Activated CD4-positive, alpha-beta memory T cell treated with anti-CD3 and anti-CD28 coated beads for 36 hours (primary cell): ENCODE results near the gene RANBP9. TPM values are rescaled to one million over a fixed set of nuclear protein-coding genes. Genes with fewer than 3 reads are reported as not detected.
A peak's percentile ranks its signal among the peaks of the same experiment; 100 is the strongest.

ENCODE experiments used
- CTCF ChIA-PET: fragments of 350-600 bp; sonication (Branson Sonifier 250); formaldehyde crosslinking; loops from one replicate; lab custom pipeline; 2021; ENCODE audit warnings: antibody characterized with exemption, inconsistent platforms; lab: Charles Lee
- POLR2A ChIA-PET: fragments of 350-600 bp; sonication (Branson Sonifier 250); formaldehyde crosslinking; loops from one replicate; lab custom pipeline; 2021; ENCODE audit warnings: antibody characterized with exemption; lab: Charles Lee
- DNase-seq: peaks from one replicate; pipeline ENCODE4 v3.0.0-alpha.2; 2020
- H3K27ac Mint-ChIP-seq: one replicate; pipeline ENCODE4 v1.8.0; 2021; ENCODE audit warnings: mixed read lengths
- H3K27me3 Mint-ChIP-seq: one replicate; pipeline ENCODE4 v1.8.0; 2021; ENCODE audit warnings: mixed read lengths
- H3K36me3 Mint-ChIP-seq: one replicate; pipeline ENCODE4 v1.8.0; 2021; ENCODE audit warnings: mixed read lengths
- H3K4me1 Mint-ChIP-seq: one replicate; pipeline ENCODE4 v1.8.0; 2021; ENCODE audit warnings: low read depth, mixed read lengths
- H3K4me3 Mint-ChIP-seq: one replicate; pipeline ENCODE4 v1.8.0; 2021; ENCODE audit warnings: mild to moderate bottlenecking, mixed read lengths
- H3K9me3 Mint-ChIP-seq: one replicate; pipeline ENCODE4 v1.8.0; 2021; ENCODE audit warnings: mixed read lengths
- intact Hi-C: fragments of 100-400 bp; cut with micrococcal nuclease; formaldehyde crosslinking; loops from one replicate; pipeline ENCODE4 v1.15.1; 2023
- total RNA-seq, 2 experiments: library from RNA; stranded (reverse); gene quantifications; one replicate each; pipeline ENCODE4 v1.2.3, GENCODE V29; 2021

Gene RANBP9
- total RNA-seq, 2 experiments from 2014 or later: 63.7 to 66.2 TPM

GRCh38 chr6:13694562-13694961 is 17.1 kb downstream of the RANBP9 start:
- H3K36me3 Mint-ChIP-seq: peaks cover 33% of the 10 kb centered on the region
- H3K4me3 Mint-ChIP-seq: no peak overlapping the region
- peaks cover 68% of the 10 kb centered on the region for H3K4me1 Mint-ChIP-seq
- DNase-seq: no peak
- H3K27me3 Mint-ChIP-seq: no peaks in the 10 kb centered on the region
- intact Hi-C loops: loop anchor here (2.0 kb wide), 1 partner anchor 14 kb away; no protein-coding TSS in a partner anchor
- no peaks in the 10 kb centered on the region for H3K9me3 Mint-ChIP-seq
- CTCF ChIA-PET: interaction anchor here (0.7 to 3.0 kb wide), 5 partner anchors 10 to 372 kb away, joined by 3 to 13 read pairs (median 3); partner anchors contain the start of genes RANBP9 and SIRT5
- H3K27ac Mint-ChIP-seq: no peak overlapping the region
- POLR2A ChIA-PET: no interaction called here

- Mint-ChIP-seq H3K36me3 (peaks cover 27% of the 10 kb centered on the region), H3K4me3 (no peak overlapping the region)
Observed at GRCh38 chr6:13689511-13690256, 22.0 kb downstream of the RANBP9 start.

GRCh38 chr6:13688692-13689196 is 22.9 kb downstream of the RANBP9 start:
- no peak for DNase-seq
- ChIA-PET POLR2A (interaction anchor here (0.9 to 1.5 kb wide), 3 partner anchors 14 to 20 kb away, joined by 3 read pairs; no protein-coding TSS in a partner anchor), CTCF (interaction anchor here (1.0 to 1.9 kb wide), 3 partner anchors 16 to 74 kb away, joined by 3 to 7 read pairs (median 6); partner anchors contain the start of gene NOL7)
- H3K9me3 Mint-ChIP-seq: no peaks in the 10 kb centered on the region
- peaks cover 65% of the 10 kb centered on the region for H3K4me1 Mint-ChIP-seq
- H3K4me3 Mint-ChIP-seq: no peak overlapping the region
- peaks cover 22% of the 10 kb centered on the region for H3K36me3 Mint-ChIP-seq
- intact Hi-C loops: no loop called here
- no peaks in the 10 kb centered on the region for H3K27me3 Mint-ChIP-seq
- H3K27ac Mint-ChIP-seq: peak overlapping the region; percentile 64

More at GRCh38 chr6:13689511-13690256, 22.0 kb downstream of the RANBP9 start:
- no peak for DNase-seq
- POLR2A ChIA-PET: interaction anchor here (1.5 kb wide), 1 partner anchor 13 kb away, joined by 3 read pairs; no protein-coding TSS in a partner anchor
- no peaks in the 10 kb centered on the region for H3K9me3 Mint-ChIP-seq
- intact Hi-C loops: loop anchor here (1.0 kb wide), 1 partner anchor 14 kb away; no protein-coding TSS in a partner anchor
- CTCF ChIA-PET: interaction anchor here (1.4 kb wide), 1 partner anchor 15 kb away, joined by 7 read pairs; no protein-coding TSS in a partner anchor
- H3K27me3 Mint-ChIP-seq: no peaks in the 10 kb centered on the region
- peaks cover 64% of the 10 kb centered on the region for H3K4me1 Mint-ChIP-seq
- peak overlapping the region; percentile 59 for H3K27ac Mint-ChIP-seq

GRCh38 chr6:13687917-13688351 is 23.7 kb downstream of the RANBP9 start:
- H3K27ac Mint-ChIP-seq: peak overlapping the region; percentile 66
- H3K36me3 Mint-ChIP-seq: peaks cover 24% of the 10 kb centered on the region
- intact Hi-C loops: no loop called here
- POLR2A ChIA-PET: interaction anchor here (0.8 to 1.5 kb wide), 6 partner anchors 15 to 80 kb away, joined by 3 read pairs; no protein-coding TSS in a partner anchor
- H3K27me3 Mint-ChIP-seq: no peaks in the 10 kb centered on the region
- CTCF ChIA-PET: interaction anchor here (0.6 to 1.9 kb wide), 6 partner anchors 17 to 221 kb away, joined by 3 to 7 read pairs (median 4); partner anchors contain the start of gene NOL7
- H3K4me3 Mint-ChIP-seq: no peak overlapping the region
- peaks cover 59% of the 10 kb centered on the region for H3K4me1 Mint-ChIP-seq
- DNase-seq: no peak
- no peaks in the 10 kb centered on the region for H3K9me3 Mint-ChIP-seq

GRCh38 chr6:13684855-13685254 is 26.8 kb downstream of the RANBP9 start:
- ChIA-PET CTCF (interaction anchor here (0.9 to 1.7 kb wide), 2 partner anchors 10 to 110 kb away, joined by 3 read pairs; no protein-coding TSS in a partner anchor), POLR2A (no interaction called here)
- DNase-seq: no peak
- no peaks in the 10 kb centered on the region for H3K9me3 Mint-ChIP-seq
- H3K4me3 Mint-ChIP-seq: no peak overlapping the region
- peaks cover 24% of the 10 kb centered on the region for H3K36me3 Mint-ChIP-seq
- H3K27me3 Mint-ChIP-seq: no peaks in the 10 kb centered on the region
- H3K4me1 Mint-ChIP-seq: peaks cover 70% of the 10 kb centered on the region
- intact Hi-C loops: no loop called here
- H3K27ac Mint-ChIP-seq: peak overlapping the region; percentile 9

- no peak overlapping the region for H3K4me3 Mint-ChIP-seq
- peaks cover 21% of the 10 kb centered on the region for H3K36me3 Mint-ChIP-seq
- peaks cover 61% of the 10 kb centered on the region for H3K4me1 Mint-ChIP-seq
- DNase-seq: no peak
- no peaks in the 10 kb centered on the region for H3K27me3 Mint-ChIP-seq
- H3K27ac Mint-ChIP-seq: peak overlapping the region; percentile 77
- intact Hi-C loops: loop anchor here (2.0 kb wide), 1 partner anchor 14 kb away; no protein-coding TSS in a partner anchor
- H3K9me3 Mint-ChIP-seq: no peaks in the 10 kb centered on the region
- POLR2A ChIA-PET: no interaction called here
- CTCF ChIA-PET: no interaction called here
Observed at GRCh38 chr6:13683038-13683437, 28.6 kb downstream of the RANBP9 start.

GRCh38 chr6:13682346-13682745 is 29.3 kb downstream of the RANBP9 start:
- CTCF ChIA-PET: no interaction called here
- POLR2A ChIA-PET: no interaction called here
- Mint-ChIP-seq H3K36me3 (peaks cover 20% of the 10 kb centered on the region), H3K9me3 (no peaks in the 10 kb centered on the region), H3K4me3 (no peak overlapping the region), H3K4me1 (peaks cover 54% of the 10 kb centered on the region), H3K27ac (peak overlapping the region; percentile 77), H3K27me3 (no peaks in the 10 kb centered on the region)
- DNase-seq: no peak
- intact Hi-C loops: loop anchor here (2.0 kb wide), 1 partner anchor 14 kb away; no protein-coding TSS in a partner anchor

GRCh38 chr6:13681305-13682061 is 30.2 kb downstream of the RANBP9 start:
- H3K27ac Mint-ChIP-seq: peak overlapping the region; percentile 86
- DNase-seq: no peak
- peak overlapping the region; percentile 60 for H3K4me3 Mint-ChIP-seq
- H3K4me1 Mint-ChIP-seq: peaks cover 52% of the 10 kb centered on the region
- H3K27me3 Mint-ChIP-seq: no peaks in the 10 kb centered on the region
- H3K9me3 Mint-ChIP-seq: peaks cover 8% of the 10 kb centered on the region
- POLR2A ChIA-PET: interaction anchor here (0.7 to 1.2 kb wide), 2 partner anchors 29 to 614 kb away, joined by 3 to 6 read pairs; no protein-coding TSS in a partner anchor
- intact Hi-C loops: loop anchor here (2.0 kb wide), 3 partner anchors 13 to 39 kb away; no protein-coding TSS in a partner anchor
- CTCF ChIA-PET: interaction anchor here (0.6 to 0.8 kb wide), 2 partner anchors 28 to 57 kb away, joined by 3 to 4 read pairs; no protein-coding TSS in a partner anchor
- peaks cover 26% of the 10 kb centered on the region for H3K36me3 Mint-ChIP-seq

GRCh38 chr6:13680448-13680968 is 31.1 kb downstream of the RANBP9 start:
- ChIA-PET CTCF (interaction anchor here (1.2 kb wide), 1 partner anchor 17 kb away, joined by 3 read pairs; no protein-coding TSS in a partner anchor), POLR2A (no interaction called here)
- peaks cover 53% of the 10 kb centered on the region for H3K4me1 Mint-ChIP-seq
- no peaks in the 10 kb centered on the region for H3K27me3 Mint-ChIP-seq
- intact Hi-C loops: loop anchor here (2.0 kb wide), 2 partner anchors 14 to 38 kb away; no protein-coding TSS in a partner anchor
- H3K4me3 Mint-ChIP-seq: no peak overlapping the region
- H3K27ac Mint-ChIP-seq: no peak overlapping the region
- peaks cover 8% of the 10 kb centered on the region for H3K9me3 Mint-ChIP-seq
- peaks cover 26% of the 10 kb centered on the region for H3K36me3 Mint-ChIP-seq
- DNase-seq: no peak

- DNase-seq: no peak
- H3K4me1 Mint-ChIP-seq: peaks cover 57% of the 10 kb centered on the region
- ChIA-PET POLR2A (no interaction called here), CTCF (interaction anchor here (1.2 kb wide), 1 partner anchor 17 kb away, joined by 3 read pairs; no protein-coding TSS in a partner anchor)
- H3K36me3 Mint-ChIP-seq: peaks cover 26% of the 10 kb centered on the region
- H3K27ac Mint-ChIP-seq: no peak overlapping the region
- no peaks in the 10 kb centered on the region for H3K27me3 Mint-ChIP-seq
- no peak overlapping the region for H3K4me3 Mint-ChIP-seq
- intact Hi-C loops: loop anchor here (2.0 kb wide), 2 partner anchors 15 to 37 kb away; no protein-coding TSS in a partner anchor
- H3K9me3 Mint-ChIP-seq: peaks cover 8% of the 10 kb centered on the region
Observed at GRCh38 chr6:13679996-13680395, 31.6 kb downstream of the RANBP9 start.
